OCI-LY7 (cell line): ENCODE data around the gene TJP1. TPM values are rescaled to one million over a fixed set of nuclear protein-coding genes. Genes with fewer than 3 reads are reported as not detected.

Experiments
- BruUV-seq: library from RNA; stranded (reverse); fragments of 400-500 nt; replicated peaks from 2 replicates; lab custom pipeline; 2021; lab: Mats Ljungman, UMichigan
- CTCF ChIA-PET: fragments of 300-600 bp; sonication (Branson Sonifier 250); formaldehyde crosslinking; loops from one replicate; lab custom pipeline; 2022; ENCODE audit warnings: antibody characterized with exemption; ENCODE audit not compliant: unreplicated experiment; lab: Charles Lee
- POLR2A ChIA-PET: fragments of 300-600 bp; sonication (Branson Sonifier 250); formaldehyde crosslinking; loops from one replicate; lab custom pipeline; 2022; ENCODE audit warnings: antibody characterized with exemption; lab: Charles Lee
- DNase-seq: peaks from one replicate; pipeline ENCODE4 v3.0.0-alpha.2; 2015; ENCODE audit warnings: low spot score
- H2AFZ ChIP-seq: fragments of 200-600 bp; sonication (generic), shearing (Covaris generic); 2 replicates; pipeline ENCODE4 v1.6.1; 2014; ENCODE audit warnings: mild to moderate bottlenecking, antibody characterized with exemption, low read length, moderate library complexity
- H3K27ac ChIP-seq: fragments of 200-600 bp; sonication (generic); 2 replicates; pipeline ENCODE4 v1.5.1; 2014; ENCODE audit warnings: mixed run types, low read depth, mild to moderate bottlenecking, moderate library complexity, low read length, inconsistent platforms; ENCODE audit not compliant: poor library complexity, severe bottlenecking
- H3K36me3 ChIP-seq: fragments of 200-600 bp; sonication (generic); 2 replicates; pipeline ENCODE4 v1.6.1; 2014; ENCODE audit warnings: mild to moderate bottlenecking, antibody characterized with exemption, low read length, moderate library complexity, mixed read lengths; ENCODE audit not compliant: insufficient read depth
- H3K4me1 ChIP-seq: fragments of 200-600 bp; sonication (generic); 2 replicates; pipeline ENCODE4 v1.5.1; 2014; ENCODE audit warnings: mild to moderate bottlenecking, low read length; ENCODE audit not compliant: insufficient read depth, poor library complexity, severe bottlenecking
- H3K4me2 ChIP-seq: fragments of 200-600 bp; sonication (generic); 2 replicates; pipeline ENCODE4 v1.6.1; 2014; ENCODE audit warnings: mild to moderate bottlenecking, low read length
- H3K4me3 ChIP-seq: fragments of 200-600 bp; sonication (generic); 2 replicates; pipeline ENCODE4 v1.5.1; 2014; ENCODE audit warnings: mild to moderate bottlenecking, low read depth, low read length; ENCODE audit not compliant: poor library complexity, severe bottlenecking
- H3K79me2 ChIP-seq: fragments of 200-600 bp; sonication (generic); 2 replicates; pipeline ENCODE4 v1.6.1; 2016; ENCODE audit warnings: low read depth, mild to moderate bottlenecking, low read length, moderate library complexity, mixed read lengths; ENCODE audit not compliant: insufficient read depth
- H3K9me2 ChIP-seq: fragments of 200-600 bp; sonication (generic); 2 replicates; pipeline ENCODE4 v1.6.1; 2016; ENCODE audit warnings: mild to moderate bottlenecking, low read length, mixed read lengths; ENCODE audit not compliant: insufficient read depth
- H3K9me3 ChIP-seq: fragments of 200-600 bp; sonication (generic); 2 replicates; pipeline ENCODE4 v1.6.1; 2014; ENCODE audit warnings: mild to moderate bottlenecking, mixed run types, low read length, mixed read lengths
- H4K20me1 ChIP-seq: fragments of 200-600 bp; sonication (generic); 2 replicates; pipeline ENCODE4 v1.6.1; 2014; ENCODE audit warnings: mild to moderate bottlenecking, antibody characterized with exemption, low read length, moderate library complexity, mixed read lengths; ENCODE audit not compliant: insufficient read depth
- CTCF ChIP-seq: fragments of 200-600 bp; sonication (generic); conservative IDR thresholded peaks from 2 replicates; pipeline ENCODE4 v1.5.1; 2014; ENCODE audit warnings: mild to moderate bottlenecking, antibody characterized with exemption, low read length, moderate library complexity, mixed read lengths
- EZH2phosphoT487 ChIP-seq: fragments of 200-600 bp; sonication (generic); IDR thresholded peaks from 2 replicates; pipeline ENCODE4 v1.6.1; 2018; ENCODE audit warnings: low read depth, borderline replicate concordance, mild to moderate bottlenecking, mixed run types, antibody characterized with exemption, low read length, moderate library complexity, mixed read lengths
- intact Hi-C: fragments of 100-400 bp; cut with micrococcal nuclease; formaldehyde crosslinking; loops from one replicate; pipeline ENCODE4 v1.10.0; 2022; ENCODE audit not compliant: unreplicated experiment
- total RNA-seq, 2 experiments: library from RNA; depleted of rRNA in 1 of 2; stranded (reverse); fragments of >200 nt in 1 of 2; shearing (Covaris generic) in 1 of 2; gene quantifications; 2 replicates each; pipeline ENCODE4 v1.2.3, GENCODE V29; 2014 to 2022

The TJP1 gene
- total RNA-seq, 2 experiments from 2014 or later: 0.19 to 0.32 TPM

GRCh38 chr15:29753506-29753905 lies 68.8 kb downstream of the TJP1 start:
- Histone ChIP-seq H2AFZ (no peak overlapping the region), H3K4me3 (no peak overlapping the region), H4K20me1 (no peaks in the 10 kb centered on the region), H3K9me3 (no peaks in the 10 kb centered on the region), H3K4me2 (no peak overlapping the region), H3K36me3 (no peaks in the 10 kb centered on the region), H3K4me1 (no peaks in the 10 kb centered on the region), H3K27ac (no peak overlapping the region), H3K9me2 (no peaks in the 10 kb centered on the region), H3K79me2 (no peaks in the 10 kb centered on the region)
- ChIA-PET CTCF (no interaction called here), POLR2A (no interaction called here)
- intact Hi-C loops: no loop called here
- no TSS peak for BruUV-seq
- no peak for DNase-seq
- TF ChIP-seq CTCF: no peak
- no peak for TF ChIP-seq EZH2phosphoT487

GRCh38 chr15:29750754-29751153 lies 71.5 kb downstream of the TJP1 start:
- TF ChIP-seq EZH2phosphoT487 (no peak), CTCF (no peak)
- no peaks in the 10 kb centered on the region for H4K20me1 ChIP-seq
- no peaks in the 10 kb centered on the region for H3K36me3 ChIP-seq
- H2AFZ ChIP-seq: no peak overlapping the region
- H3K79me2 ChIP-seq: no peaks in the 10 kb centered on the region
- no peak for DNase-seq
- BruUV-seq: no TSS peak
- H3K4me2 ChIP-seq: no peak overlapping the region
- no peaks in the 10 kb centered on the region for H3K4me1 ChIP-seq
- H3K4me3 ChIP-seq: no peak overlapping the region
- ChIA-PET POLR2A (no interaction called here), CTCF (no interaction called here)
- intact Hi-C loops: no loop called here
- no peak overlapping the region for H3K27ac ChIP-seq
- no peaks in the 10 kb centered on the region for H3K9me2 ChIP-seq
- no peaks in the 10 kb centered on the region for H3K9me3 ChIP-seq

- no peak for TF ChIP-seq CTCF
- no peak for TF ChIP-seq EZH2phosphoT487
- Histone ChIP-seq H3K4me3 (no peak overlapping the region), H3K27ac (no peak overlapping the region), H3K79me2 (no peaks in the 10 kb centered on the region), H4K20me1 (no peaks in the 10 kb centered on the region), H3K4me1 (no peaks in the 10 kb centered on the region), H3K36me3 (no peaks in the 10 kb centered on the region), H3K4me2 (no peak overlapping the region), H3K9me2 (no peaks in the 10 kb centered on the region), H3K9me3 (no peaks in the 10 kb centered on the region), H2AFZ (no peak overlapping the region)
- BruUV-seq: no TSS peak
- intact Hi-C loops: loop anchor here (2.0 to 10.0 kb wide), 3 partner anchors 177 to 485 kb away; partner anchors contain the start of gene NSMCE3
- DNase-seq: no peak
- CTCF ChIA-PET: no interaction called here
- POLR2A ChIA-PET: no interaction called here
These were observed 72.7 kb downstream of the TJP1 start for GRCh38 chr15:29749365-29750086.
